HepG2 (cell line): Measurements from ENCODE around the gene TAP1. TPM values are rescaled to one million over a fixed set of nuclear protein-coding genes. Genes with fewer than 3 reads are reported as not detected.
A peak's percentile ranks its signal among the peaks of the same experiment; 100 is the strongest.

Source experiments
- ATAC-seq: fragments of 200-7000 bp; cut with Tn5 transposase; 3 replicates; pipeline ENCODE4 v1.9.1; 2020; ENCODE audit warnings: mild to moderate bottlenecking, moderate library complexity
- BruUV-seq: library from RNA; stranded (reverse); fragments of 400-500 nt; replicated peaks from 2 replicates; lab custom pipeline; 2021; lab: Mats Ljungman, UMichigan
- CTCF ChIA-PET: fragments of 300-600 bp; formaldehyde crosslinking; extraction: SDS; loops from one replicate; lab custom pipeline; 2021; ENCODE audit warnings: low total read pairs, inconsistent platforms, low intra/inter-chr PET ratio; lab: Yijun Ruan, JAX
- POLR2A ChIA-PET: fragments of 350-600 bp; sonication (Branson Sonifier 250); formaldehyde crosslinking; loops from one replicate; lab custom pipeline; 2020; ENCODE audit warnings: antibody characterized with exemption, inconsistent platforms; lab: Yijun Ruan, JAX
- DNase-seq: peaks from one replicate; pipeline ENCODE4 v3.0.0-alpha.2; 2015; ENCODE audit warnings: low spot score
- FAIRE-seq: peaks from 3 replicates; lab custom pipeline; 2011; peaks lifted over from hg19 to GRCh38; lab: Jason Lieb, UNC
- H2AFZ ChIP-seq: one replicate; pipeline ENCODE4 v1.6.1; 2011; ENCODE audit warnings: low read length, inconsistent platforms
- H3K27ac ChIP-seq: fragments of 300-600 bp; 3 replicates; pipeline ENCODE4 v1.8.0; 2011; ENCODE audit warnings: mixed run types, mild to moderate bottlenecking, mixed read lengths, low read length, inconsistent platforms; ENCODE audit not compliant: insufficient read depth; ENCODE audit errors: extremely low read length
- H3K27me3 ChIP-seq, 2 experiments: fragments of 200-600 bp in 1 of 2; 2 replicates in 1 of 2; 3 replicates in 1 of 2; pipeline versions ENCODE4 v1.6.0 to v1.8.0; 2011; ENCODE audit warnings: low read length in 2 of 2, mild to moderate bottlenecking in 2 of 2, moderate library complexity in 2 of 2, inconsistent platforms in 1 of 2; ENCODE audit not compliant: insufficient read depth in 2 of 2, control insufficient read depth in 1 of 2
- H3K36me3 ChIP-seq, 2 experiments: fragments of 200-600 bp in 1 of 2; replicated peaks in 1 of 2; 2 replicates in 1 of 2; 3 replicates in 1 of 2; pipeline versions ENCODE4 v1.5.1 to v1.8.0; 2011; ENCODE audit warnings: low read length in 2 of 2, inconsistent platforms in 1 of 2; ENCODE audit not compliant: insufficient read depth in 2 of 2, control insufficient read depth in 1 of 2
- H3K4me1 ChIP-seq: 2 replicates; pipeline ENCODE4 v1.5.1; 2012; ENCODE audit warnings: low read length, inconsistent platforms; ENCODE audit not compliant: insufficient read depth
- H3K4me2 ChIP-seq: 2 replicates; pipeline ENCODE4 v1.6.0; 2011; ENCODE audit warnings: low read depth, low read length, inconsistent platforms
- H3K4me3 ChIP-seq, 3 experiments: fragments of 200-600 bp in 1 of 3; sonication (generic), shearing (Covaris generic) in 1 of 3; replicated peaks in 1 of 3; 2 replicates each; pipeline ENCODE4 v1.5.1; 2011 to 2016; ENCODE audit warnings: low read length in 3 of 3, inconsistent platforms in 2 of 3, low read depth in 2 of 3, mild to moderate bottlenecking in 2 of 3, control low read depth in 1 of 3, mixed read lengths in 1 of 3; ENCODE audit not compliant: insufficient read depth in 1 of 3
- H3K79me2 ChIP-seq: one replicate; pipeline ENCODE4 v1.6.1; 2011; ENCODE audit warnings: low read length, inconsistent platforms; ENCODE audit not compliant: insufficient read depth
- H3K9ac ChIP-seq: 2 replicates; pipeline ENCODE4 v1.6.0; 2011; ENCODE audit warnings: mild to moderate bottlenecking, low read depth, low read length, inconsistent platforms; ENCODE audit not compliant: insufficient read depth
- H3K9me3 ChIP-seq: 2 replicates; pipeline ENCODE4 v1.5.1; 2012; ENCODE audit warnings: mild to moderate bottlenecking, low read length
- H4K20me1 ChIP-seq: 2 replicates; pipeline ENCODE4 v1.6.0; 2011; ENCODE audit warnings: inconsistent platforms, mild to moderate bottlenecking, low read length, moderate library complexity; ENCODE audit not compliant: insufficient read depth
- CREB1 ChIP-seq, 2 experiments: fragments of 450-650 bp in 1 of 2; IDR thresholded peaks; 2 replicates each; pipeline ENCODE4 v1.6.1; 2016 to 2017; ENCODE audit warnings: control low read depth in 1 of 2, mild to moderate bottlenecking in 1 of 2, missing compliant biosample characterization in 1 of 2, missing genetic modification characterization in 1 of 2
- NR1H2 ChIP-seq: sonication (generic); formaldehyde crosslinking; IDR thresholded peaks from 2 replicates; pipeline ENCODE4 v1.8.1; 2022; ENCODE audit warnings: low read depth, missing genetic modification reagents, borderline replicate concordance
- SP5 ChIP-seq: IDR thresholded peaks from 2 replicates; pipeline ENCODE4 v1.6.1; 2016; ENCODE audit warnings: low read depth, borderline replicate concordance
- ZNF724P ChIP-seq: sonication (generic); formaldehyde crosslinking; IDR thresholded peaks from 2 replicates; pipeline ENCODE4 v1.8.0; 2022; ENCODE audit warnings: missing genetic modification reagents, borderline replicate concordance
- ZNF766 ChIP-seq: sonication (generic); formaldehyde crosslinking; IDR thresholded peaks from 2 replicates; pipeline ENCODE4 v1.5.0; 2020; ENCODE audit warnings: missing genetic modification reagents, borderline replicate concordance
- ZSCAN9 ChIP-seq: IDR thresholded peaks from 2 replicates; pipeline ENCODE4 v1.6.1; 2016; ENCODE audit warnings: borderline replicate concordance
- WGBS: methylation state at CpG from one replicate; pipeline ENCODE4 v1.1.6; 2017; ENCODE audit warnings: low lambda C conversion rate; 5-methylcytosine and 5-hydroxymethylcytosine counted together
- in situ Hi-C: cut with HindIII; loops from 2 replicates; pipeline ENCODE4 v1.10.0; 2017; ENCODE audit warnings: low pct_unique_long_range_greater_than_20kb; ENCODE audit not compliant: extremely low pct_ligation_motif_present
- intact Hi-C: fragments of 100-400 bp; cut with micrococcal nuclease; formaldehyde crosslinking; loops from one replicate; pipeline ENCODE4 v1.10.0; 2022; ENCODE audit not compliant: unreplicated experiment
- polyA plus RNA-seq, 8 experiments: library from polyadenylated mRNA; depleted of rRNA in 3 of 8; stranded (reverse) in 7 of 8; unstranded in 1 of 8; fragments of >200 nt; fragmentation: Illumina TruSeq in 4 of 8; extraction: Trizol in 4 of 8; gene quantifications; 2 replicates each; pipeline versions ENCODE4 v1.2.1 to v1.2.3, GENCODE V29; 2011 to 2016; ENCODE audit warnings: low read depth in 4 of 8, missing spikeins in 1 of 8, mixed read lengths in 1 of 8; ENCODE audit not compliant: insufficient read depth in 1 of 8
- total RNA-seq, 5 experiments: library from RNA; depleted of rRNA; stranded (reverse); fragments of >200 nt; fragmentation: Illumina TruSeq; extraction: Trizol; gene quantifications; 2 replicates each; pipeline ENCODE4 v1.2.3, GENCODE V29; 2016; ENCODE audit warnings: low read depth in 1 of 5
- TF ChIP-seq, protein P1 (sequence below): sonication (generic); formaldehyde crosslinking; IDR thresholded peaks from 2 replicates; pipeline ENCODE4 v1.4.0; 2020; ENCODE audit warnings: missing genetic modification reagents

Gene TAP1
- total and polyA plus RNA-seq, 2 of the 13 experiments (the other 11 are each of a cell fraction or from before 2014, with no cell fraction given), result 31.2 to 52.2 TPM

DNA sequence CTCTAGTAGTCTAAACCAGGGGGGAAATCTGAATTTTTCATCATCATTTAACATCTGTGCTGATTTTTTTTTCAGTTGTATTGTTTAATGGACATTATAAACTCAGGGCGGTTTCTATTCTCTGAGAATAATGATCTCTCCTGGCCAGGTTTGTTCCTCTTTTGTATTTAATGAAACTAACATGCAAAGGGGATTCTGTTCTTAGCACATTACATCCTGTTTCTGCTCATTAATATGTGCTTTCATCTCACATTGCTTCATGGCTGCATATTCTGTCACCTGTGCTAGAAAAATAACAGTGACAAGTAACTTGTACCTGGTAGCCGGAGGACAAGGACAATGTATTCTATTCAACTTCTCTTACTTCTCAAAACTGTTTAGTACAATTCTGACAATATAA is 37.5 kb downstream of the TAP1 start (continued):
- TF ChIP-seq, protein P1, sequence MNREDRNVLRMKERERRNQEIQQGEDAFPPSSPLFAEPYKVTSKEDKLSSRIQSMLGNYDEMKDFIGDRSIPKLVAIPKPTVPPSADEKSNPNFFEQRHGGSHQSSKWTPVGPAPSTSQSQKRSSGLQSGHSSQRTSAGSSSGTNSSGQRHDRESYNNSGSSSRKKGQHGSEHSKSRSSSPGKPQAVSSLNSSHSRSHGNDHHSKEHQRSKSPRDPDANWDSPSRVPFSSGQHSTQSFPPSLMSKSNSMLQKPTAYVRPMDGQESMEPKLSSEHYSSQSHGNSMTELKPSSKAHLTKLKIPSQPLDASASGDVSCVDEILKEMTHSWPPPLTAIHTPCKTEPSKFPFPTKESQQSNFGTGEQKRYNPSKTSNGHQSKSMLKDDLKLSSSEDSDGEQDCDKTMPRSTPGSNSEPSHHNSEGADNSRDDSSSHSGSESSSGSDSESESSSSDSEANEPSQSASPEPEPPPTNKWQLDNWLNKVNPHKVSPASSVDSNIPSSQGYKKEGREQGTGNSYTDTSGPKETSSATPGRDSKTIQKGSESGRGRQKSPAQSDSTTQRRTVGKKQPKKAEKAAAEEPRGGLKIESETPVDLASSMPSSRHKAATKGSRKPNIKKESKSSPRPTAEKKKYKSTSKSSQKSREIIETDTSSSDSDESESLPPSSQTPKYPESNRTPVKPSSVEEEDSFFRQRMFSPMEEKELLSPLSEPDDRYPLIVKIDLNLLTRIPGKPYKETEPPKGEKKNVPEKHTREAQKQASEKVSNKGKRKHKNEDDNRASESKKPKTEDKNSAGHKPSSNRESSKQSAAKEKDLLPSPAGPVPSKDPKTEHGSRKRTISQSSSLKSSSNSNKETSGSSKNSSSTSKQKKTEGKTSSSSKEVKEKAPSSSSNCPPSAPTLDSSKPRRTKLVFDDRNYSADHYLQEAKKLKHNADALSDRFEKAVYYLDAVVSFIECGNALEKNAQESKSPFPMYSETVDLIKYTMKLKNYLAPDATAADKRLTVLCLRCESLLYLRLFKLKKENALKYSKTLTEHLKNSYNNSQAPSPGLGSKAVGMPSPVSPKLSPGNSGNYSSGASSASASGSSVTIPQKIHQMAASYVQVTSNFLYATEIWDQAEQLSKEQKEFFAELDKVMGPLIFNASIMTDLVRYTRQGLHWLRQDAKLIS, result no peak

DNA sequence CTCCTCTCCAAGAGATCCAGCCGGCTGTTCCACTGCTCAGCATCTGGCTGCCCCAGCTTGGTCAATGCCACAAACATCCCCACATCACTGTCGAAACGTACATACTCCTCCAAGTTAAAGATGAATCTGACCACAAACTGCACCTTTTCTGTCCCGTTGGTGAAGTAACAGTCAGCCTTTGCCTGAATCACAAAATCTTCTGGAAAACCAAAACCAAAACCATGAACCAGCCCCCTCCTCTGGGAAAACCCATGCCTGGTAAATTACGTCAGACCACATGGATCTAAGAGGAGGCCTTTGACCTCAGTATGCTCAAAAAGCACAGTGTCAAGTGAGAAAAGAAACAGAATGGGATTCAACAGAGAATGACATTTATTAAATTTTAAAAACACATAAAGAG is 38.4 kb downstream of the TAP1 start:
- ChIA-PET CTCF (no interaction called here), POLR2A (no interaction called here)
- Histone ChIP-seq H3K9ac (no peak overlapping the region), H3K9me3 (no peaks in the 10 kb centered on the region), H3K36me3 (no peaks in the 10 kb centered on the region), H3K4me3 (no peak overlapping the region), H3K27me3 (peaks cover 0 to 24% of the 10 kb centered on the region in 2 experiments; a peak in 2 of 5 replicates), H3K4me2 (no peak overlapping the region), H3K27ac (no peak overlapping the region), H4K20me1 (no peaks in the 10 kb centered on the region), H3K79me2 (no peaks in the 10 kb centered on the region), H2AFZ (no peak overlapping the region), H3K4me1 (no peaks in the 10 kb centered on the region)
- in situ Hi-C loops, result no loop called here
- FAIRE-seq (no peak), ATAC-seq (no peak), DNase-seq (no peak)
- no TSS peak for BruUV-seq
- 18% methylated on average over 5 of the region's 5 CpGs for WGBS
- intact Hi-C loops, result no loop called here
- peak; percentile 21; the same call in 1 of the 2 replicates for TF ChIP-seq CREB1 (IDR thresholded peaks at IDR 0.05)
- TF ChIP-seq CREB1 (CRISPR knock-in tag; IDR thresholded peaks at IDR 0.05), result no peak
- TF ChIP-seq ZNF766 (CRISPR knock-in tag), result no peak
- TF ChIP-seq NR1H2 (CRISPR knock-in tag), result no peak
- TF ChIP-seq SP5 (CRISPR knock-in tag), result no peak
- no peak for TF ChIP-seq ZSCAN9 (CRISPR knock-in tag)
- TF ChIP-seq ZNF724P (CRISPR knock-in tag), result no peak
